Pancreas (tissue), 10 donors: ENCODE results near the gene BORCS5. TPM values are rescaled to one million over a fixed set of nuclear protein-coding genes. Genes with fewer than 3 reads are reported as not detected.

Source experiments
- ATAC-seq, 4 donors: fragments of 200-7000 bp; cut with Tn5 transposase; one replicate each; pipeline versions ENCODE4 v1.8.0 to v1.9.1; 2020; ENCODE audit warnings: mild to moderate bottlenecking in 4 of 4, moderate library complexity in 4 of 4
- DNase-seq, 6 donors: peaks; one replicate each; pipeline ENCODE4 v3.0.0-alpha.2; 2020
- FAIRE-seq: peaks from 2 replicates; lab custom pipeline; 2012; peaks lifted over from hg19 to GRCh38; lab: Jason Lieb, UNC
- H3K27ac ChIP-seq, 4 donors: fragments of 200-600 bp; sonication (generic); 1 replicate in 3 of 4; 2 replicates in 1 of 4; pipeline versions ENCODE4 v1.5.0 to v1.8.0; 2020
- H3K27me3 ChIP-seq, 4 donors: fragments of 200-600 bp; one replicate each; pipeline ENCODE4 v1.8.0; 2021
- H3K36me3 ChIP-seq, 3 donors: fragments of 200-600 bp; sonication (generic) in 1 of 3; one replicate each; pipeline versions ENCODE4 v1.5.0 to v1.8.0; 2020 to 2021
- H3K4me1 ChIP-seq, 3 donors: fragments of 200-600 bp; one replicate each; pipeline ENCODE4 v1.8.0; 2021
- H3K4me3 ChIP-seq, 4 donors: fragments of 200-600 bp; sonication (generic) in 2 of 4; one replicate each; pipeline versions ENCODE4 v1.5.0 to v1.8.0; 2020 to 2021
- H3K9me3 ChIP-seq, 4 donors: fragments of 200-600 bp; one replicate each; pipeline ENCODE4 v1.8.0; 2021
- CTCF ChIP-seq, 4 donors: fragments of 200-600 bp; sonication (generic) in 3 of 4; IDR thresholded peaks; one replicate each; pipeline versions ENCODE4 v1.5.0 to v1.8.0; 2021; ENCODE audit warnings: antibody characterized with exemption in 4 of 4
- WGBS, 2 donors: extraction: QIAGEN DNeasy Blood & Tissue Kit; methylation state at CpG; one replicate each; pipeline ENCODE4 v1.1.7; 2013; 5-methylcytosine and 5-hydroxymethylcytosine counted together
- intact Hi-C, 3 donors: fragments of 100-400 bp; cut with DNase I; formaldehyde crosslinking; loops; one replicate each; pipeline versions ENCODE4 v1.11.1 to v1.14.2; 2022
- polyA plus RNA-seq, 2 donors: library from polyadenylated mRNA; stranded (reverse); fragments of 200-250 nt; gene quantifications; one replicate each; pipeline ENCODE4 v1.2.3, GENCODE V29; 2013
- total RNA-seq, 6 donors: library from RNA; stranded (reverse); fragmentation: NEBNext Ultra II Directional in 4 of 6; extraction: Animal tissue kit (Norgen Biotek cat#: 25700) in 4 of 6; gene quantifications; one replicate each; pipeline versions ENCODE4 v1.2.1 to v1.2.4, GENCODE V29; 2021 to 2023
- donor health status: healthy with polysubstance abuse.
- donor health status: DM: no; HTN: no; CAD: no; lungs with moderate emphysema.
- donor health status: DM: no; HTN: no; CAD: no.
- donor health status: control.
- donor health status: control.
- donor health status: Bipolar disorder and iron deficiency.
- donor health status: DM: yes; HTN: yes; CAD: no.
- donor health status: DM: no; HTN: no; CAD: no.
- donor health status: DM: no; HTN: no; CAD: no.
- donor health status: DM: yes; HTN: yes; CAD: no.

Gene BORCS5
- total and polyA plus RNA-seq, 8 donors: 3.7 to 10.9 (median 8.3) TPM

GRCh38 chr12:12473223-12473622 lies 116.3 kb downstream of the BORCS5 start:
- no peak overlapping the region for H3K27ac ChIP-seq
- H3K27me3 ChIP-seq: no peaks in the 10 kb centered on the region
- 93 to 94% methylated on average over 4 of the region's 4 CpGs for WGBS, 2 donors
- FAIRE-seq (no peak), ATAC-seq (no peak), DNase-seq (no peak)
- peaks cover 0 to 22% (median 11%) of the 10 kb centered on the region in 3 donors for H3K36me3 ChIP-seq
- H3K4me3 ChIP-seq: no peak overlapping the region
- TF ChIP-seq CTCF (IDR thresholded peaks at IDR 0.05): no peak
- no peaks in the 10 kb centered on the region for H3K4me1 ChIP-seq
- intact Hi-C loops: no loop called here
- H3K9me3 ChIP-seq: no peaks in the 10 kb centered on the region

GRCh38 chr12:12474471-12474928 lies 117.6 kb downstream of the BORCS5 start:
- no peak overlapping the region for H3K4me3 ChIP-seq
- peaks cover 0 to 33% (median 11%) of the 10 kb centered on the region in 3 donors for H3K36me3 ChIP-seq
- no peaks in the 10 kb centered on the region for H3K9me3 ChIP-seq
- H3K27me3 ChIP-seq: no peaks in the 10 kb centered on the region
- DNase-seq (no peak), FAIRE-seq (no peak), ATAC-seq (no peak)
- WGBS, 2 donors: 77 to 79% methylated on average over 8 of the region's 8 CpGs
- no peak for TF ChIP-seq CTCF (IDR thresholded peaks at IDR 0.05)
- no peaks in the 10 kb centered on the region for H3K4me1 ChIP-seq
- intact Hi-C loops: no loop called here
- peak overlapping the region in 1 of 4 donors; percentile 15 for H3K27ac ChIP-seq

- Histone ChIP-seq H3K27ac (peak overlapping the region in 1 of 4 donors; percentile 15), H3K4me1 (no peaks in the 10 kb centered on the region), H3K36me3 (peaks cover 0 to 40% (median 11%) of the 10 kb centered on the region in 3 donors), H3K9me3 (no peaks in the 10 kb centered on the region), H3K4me3 (no peak overlapping the region), H3K27me3 (no peaks in the 10 kb centered on the region)
- DNase-seq: no peak
- ATAC-seq: peak in 2 of 4 donors; percentile 24 to 47
- FAIRE-seq: no peak
- WGBS, 2 donors: 89% methylated on average over 15 of the region's 15 CpGs
- intact Hi-C loops: no loop called here
- TF ChIP-seq CTCF (IDR thresholded peaks at IDR 0.05): no peak
Measured at GRCh38 chr12:12474931-12475795, 118.3 kb downstream of the BORCS5 start.

GRCh38 chr12:12476857-12477531 lies 120.1 kb downstream of the BORCS5 start:
- FAIRE-seq: no peak
- no peak for TF ChIP-seq CTCF (IDR thresholded peaks at IDR 0.05)
- H3K36me3 ChIP-seq: peaks cover 0 to 47% (median 11%) of the 10 kb centered on the region in 3 donors
- no peaks in the 10 kb centered on the region for H3K4me1 ChIP-seq
- DNase-seq: no peak
- no peak overlapping the region for H3K27ac ChIP-seq
- no peak overlapping the region for H3K4me3 ChIP-seq
- WGBS, 2 donors: 93% methylated on average over 21 of the region's 21 CpGs
- no peaks in the 10 kb centered on the region for H3K27me3 ChIP-seq
- H3K9me3 ChIP-seq: no peaks in the 10 kb centered on the region
- intact Hi-C loops: no loop called here
- no peak for ATAC-seq
